Stimulated activated CD4-positive, alpha-beta T cell treated with anti-CD3 and anti-CD28 coated beads, Interleukin-1b, Interleukin-23, amount 100 ng/mL, for 4 hours (primary cell): ENCODE data around the gene ARL10.

Experiments
- DNase-seq, 2 donors: peaks; one replicate each; pipeline ENCODE4 v3.0.0-alpha.2; 2020; ENCODE audit warnings: low read depth in 2 of 2

The ARL10 gene

GRCh38 chr5:176361437-176362232 lies 3.7 kb upstream of the ARL10 start, which contains the start of gene KIAA1191:
Gene KIAA1191 (minus strand): TSS chr5:176361764. CDS start chr5:176359508, 2,256 bp downstream.
- DNase-seq = peak; percentile 88 to 91

GRCh38 chr5:176362233-176362490 lies 3.1 kb upstream of the ARL10 start:
- DNase-seq = no peak

- no peak for DNase-seq
Measured at GRCh38 chr5:176364765-176365350, 429 bp upstream of the ARL10 start.

GRCh38 chr5:176366232-176366894 lies 1.1 kb downstream of the ARL10 start:
- no peak for DNase-seq

GRCh38 chr5:176368726-176369125 lies 3.4 kb downstream of the ARL10 start:
- no peak for DNase-seq

GRCh38 chr5:176369934-176370711 lies 4.8 kb downstream of the ARL10 start:
- DNase-seq = no peak

GRCh38 chr5:176371621-176372539 lies 6.6 kb downstream of the ARL10 start:
- DNase-seq = no peak

GRCh38 chr5:176373100-176373818 lies 8.0 kb downstream of the ARL10 start:
- no peak for DNase-seq

GRCh38 chr5:176379881-176380280 lies 14.6 kb downstream of the ARL10 start:
- no peak for DNase-seq

- no peak for DNase-seq
Measured at GRCh38 chr5:176381423-176381822, 16.1 kb downstream of the ARL10 start.

GRCh38 chr5:176381979-176382378 lies 16.7 kb downstream of the ARL10 start:
- DNase-seq = no peak

- DNase-seq = no peak
Measured at GRCh38 chr5:176382721-176383120, 17.4 kb downstream of the ARL10 start.

GRCh38 chr5:176383248-176383905 lies 18.1 kb downstream of the ARL10 start:
- no peak for DNase-seq

GRCh38 chr5:176383961-176384360 lies 18.7 kb downstream of the ARL10 start:
- DNase-seq = no peak

GRCh38 chr5:176384366-176384930 lies 19.2 kb downstream of the ARL10 start:
- no peak for DNase-seq

- no peak for DNase-seq
Measured at GRCh38 chr5:176384991-176385390, 19.7 kb downstream of the ARL10 start.

- DNase-seq = no peak
Measured at GRCh38 chr5:176386491-176386890, 21.2 kb downstream of the ARL10 start.

- DNase-seq = no peak
Measured at GRCh38 chr5:176387384-176387925, 22.2 kb downstream of the ARL10 start.

- DNase-seq = peak in 1 of 2 donors; percentile 8
Measured at GRCh38 chr5:176388003-176388443, 22.7 kb downstream of the ARL10 start.
